HG03045 (cell line): ENCODE measurements around the gene EDC4.

Experiments used
- ATAC-seq: cut with Tn5 transposase; IDR thresholded peaks from one replicate; pipeline ENCODE4 v1.9.1; 2021; ENCODE audit warnings: mild to moderate bottlenecking, moderate library complexity; ENCODE audit not compliant: unreplicated experiment

EDC4 gene

DNA sequence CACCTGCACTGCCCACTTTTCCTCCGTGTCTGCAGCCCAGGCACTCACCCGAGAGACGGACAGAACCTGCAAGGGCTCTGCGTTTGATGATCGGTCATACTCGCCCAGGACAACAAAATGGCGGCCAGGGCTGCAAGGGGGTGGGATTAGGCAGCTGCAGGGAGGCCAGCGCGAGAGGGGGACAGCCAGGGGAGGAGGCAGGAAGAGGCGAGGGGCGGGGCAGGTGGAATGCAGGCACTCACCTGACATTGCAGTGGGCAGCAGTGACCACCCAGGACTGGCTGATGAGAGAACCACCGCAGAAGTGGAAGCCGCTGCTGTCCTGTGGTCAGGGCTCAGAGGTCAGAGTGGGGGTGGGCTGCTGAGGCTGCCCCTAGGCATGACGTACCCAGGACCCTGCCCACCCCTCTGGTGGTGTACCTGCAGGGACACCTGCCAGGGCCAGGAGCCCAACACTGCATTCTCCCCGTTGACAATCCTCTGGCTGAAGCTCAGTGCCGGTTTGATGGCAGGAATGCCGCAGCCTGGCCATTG lies 57.9 kb downstream of the EDC4 start:
- no peak for ATAC-seq
